Kidney (tissue), 14 donors: ENCODE measurements around the gene DIS3L2. TPM values are rescaled to one million over a fixed set of nuclear protein-coding genes. Genes with fewer than 3 reads are reported as not detected.

Source experiments
- DNase-seq, 5 donors: peaks; one replicate each; pipeline ENCODE4 v3.0.0-alpha.2; 2013 to 2020
- FAIRE-seq: peaks from 2 replicates; lab custom pipeline; 2012; peaks lifted over from hg19 to GRCh38; lab: Jason Lieb, UNC
- H3K27ac ChIP-seq, 2 donors: one replicate each; pipeline ENCODE4 v1.7.0; 2013; ENCODE audit warnings: low read depth in 2 of 2, low read length in 2 of 2, inconsistent platforms in 1 of 2
- H3K27me3 ChIP-seq: one replicate; pipeline ENCODE4 v1.7.1; 2013; ENCODE audit warnings: low read length, inconsistent platforms; ENCODE audit not compliant: control insufficient read depth, insufficient read depth
- H3K36me3 ChIP-seq, 3 donors: one replicate each; pipeline versions ENCODE4 v1.7.0 to v1.7.1; 2013; ENCODE audit warnings: low read length in 3 of 3, control low read depth in 1 of 3, inconsistent platforms in 1 of 3; ENCODE audit not compliant: insufficient read depth in 3 of 3, control insufficient read depth in 2 of 3
- H3K4me1 ChIP-seq, 3 donors: one replicate each; pipeline versions ENCODE4 v1.7.0 to v1.7.1; 2013; ENCODE audit warnings: low read length in 3 of 3, inconsistent platforms in 1 of 3, low read depth in 1 of 3; ENCODE audit not compliant: control insufficient read depth in 2 of 3, insufficient read depth in 2 of 3
- H3K4me3 ChIP-seq, 3 donors: one replicate each; pipeline versions ENCODE4 v1.7.0 to v1.8.1; 2013; ENCODE audit warnings: low read length in 3 of 3, control low read depth in 1 of 3, inconsistent platforms in 1 of 3
- H3K9ac ChIP-seq, 3 donors: one replicate each; pipeline versions ENCODE4 v1.7.0 to v1.7.1; 2013; ENCODE audit warnings: low read length in 3 of 3, control low read depth in 1 of 3, inconsistent platforms in 1 of 3
- H3K9me3 ChIP-seq, 3 donors: one replicate each; pipeline versions ENCODE4 v1.7.0 to v1.7.1; 2013; ENCODE audit warnings: low read length in 3 of 3, control low read depth in 1 of 3, inconsistent platforms in 1 of 3; ENCODE audit not compliant: control insufficient read depth in 2 of 3, insufficient read depth in 1 of 3
- intact Hi-C: fragments of 100-400 bp; cut with DNase I; formaldehyde crosslinking; loops from one replicate; pipeline ENCODE4 v1.11.1; 2022
- polyA plus RNA-seq: library from polyadenylated mRNA; stranded (reverse); fragments of 350-450 nt; fragmentation: Illumina TruSeq; extraction: RNeasy Lipid Tissue Mini Kit (QIAGEN cat#74804); gene quantifications from one replicate; pipeline ENCODE4 v1.2.3, GENCODE V29; 2014; ENCODE audit warnings: low read depth, low replicate concordance; ENCODE audit not compliant: insufficient read depth
- total RNA-seq: library from RNA; stranded (reverse); fragmentation: NEBNext Ultra II Directional; extraction: Animal tissue kit (Norgen Biotek cat#: 25700); gene quantifications from one replicate; pipeline ENCODE4 v1.2.1, GENCODE V29; 2021
- TF ChIP-seq, protein P1 (sequence below): IDR thresholded peaks from 3 replicates; pipeline ENCODE4 v1.5.1; 2012; ENCODE audit warnings: mild to moderate bottlenecking, moderate library complexity, borderline replicate concordance; ENCODE audit not compliant: insufficient read depth; ENCODE audit errors: extremely low read depth
- donor health status: control.
- donor health status: control.
- donor health status: control.
- donor health status: control.
- donor health status: control.
- donor health status: DM: yes; HTN: yes; CAD: no.
- donor health status: Normal renal cell carcinoma (clear cell type).

The DIS3L2 gene
- total and polyA plus RNA-seq, 2 donors from 2014 or later, result 12.3 to 47.7 TPM

- no peak for FAIRE-seq
- no peak for DNase-seq
- no peak overlapping the region for H3K9ac ChIP-seq
- H3K27me3 ChIP-seq, result no peaks in the 10 kb centered on the region
- H3K9me3 ChIP-seq, result no peaks in the 10 kb centered on the region
- no peak overlapping the region for H3K4me3 ChIP-seq
- intact Hi-C loops, result no loop called here
- no peak overlapping the region for H3K27ac ChIP-seq
- TF ChIP-seq, protein P1, sequence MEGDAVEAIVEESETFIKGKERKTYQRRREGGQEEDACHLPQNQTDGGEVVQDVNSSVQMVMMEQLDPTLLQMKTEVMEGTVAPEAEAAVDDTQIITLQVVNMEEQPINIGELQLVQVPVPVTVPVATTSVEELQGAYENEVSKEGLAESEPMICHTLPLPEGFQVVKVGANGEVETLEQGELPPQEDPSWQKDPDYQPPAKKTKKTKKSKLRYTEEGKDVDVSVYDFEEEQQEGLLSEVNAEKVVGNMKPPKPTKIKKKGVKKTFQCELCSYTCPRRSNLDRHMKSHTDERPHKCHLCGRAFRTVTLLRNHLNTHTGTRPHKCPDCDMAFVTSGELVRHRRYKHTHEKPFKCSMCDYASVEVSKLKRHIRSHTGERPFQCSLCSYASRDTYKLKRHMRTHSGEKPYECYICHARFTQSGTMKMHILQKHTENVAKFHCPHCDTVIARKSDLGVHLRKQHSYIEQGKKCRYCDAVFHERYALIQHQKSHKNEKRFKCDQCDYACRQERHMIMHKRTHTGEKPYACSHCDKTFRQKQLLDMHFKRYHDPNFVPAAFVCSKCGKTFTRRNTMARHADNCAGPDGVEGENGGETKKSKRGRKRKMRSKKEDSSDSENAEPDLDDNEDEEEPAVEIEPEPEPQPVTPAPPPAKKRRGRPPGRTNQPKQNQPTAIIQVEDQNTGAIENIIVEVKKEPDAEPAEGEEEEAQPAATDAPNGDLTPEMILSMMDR, result no peak
- H3K4me1 ChIP-seq, result no peaks in the 10 kb centered on the region
- H3K36me3 ChIP-seq, result peaks cover 0 to 2% (median 0%) of the 10 kb centered on the region in 3 donors
These were observed 76.9 kb downstream of the DIS3L2 start for GRCh38 chr2:232038251-232038880.

GRCh38 chr2:232038881-232039485 is 77.5 kb downstream of the DIS3L2 start:
- no peak for FAIRE-seq
- intact Hi-C loops, result no loop called here

GRCh38 chr2:232042911-232043574 is 81.5 kb downstream of the DIS3L2 start:
- DNase-seq, result no peak
- FAIRE-seq, result no peak
- TF ChIP-seq, protein P1, result no peak
- Histone ChIP-seq H3K27me3 (no peaks in the 10 kb centered on the region), H3K4me1 (no peaks in the 10 kb centered on the region), H3K9me3 (no peaks in the 10 kb centered on the region), H3K27ac (no peak overlapping the region), H3K36me3 (peaks cover 0 to 2% (median 0%) of the 10 kb centered on the region in 3 donors), H3K9ac (no peak overlapping the region), H3K4me3 (no peak overlapping the region)
- intact Hi-C loops, result no loop called here

More at GRCh38 chr2:232038881-232039485, 77.5 kb downstream of the DIS3L2 start:
- Histone ChIP-seq H3K27me3 (no peaks in the 10 kb centered on the region), H3K36me3 (peaks cover 0 to 2% (median 0%) of the 10 kb centered on the region in 3 donors), H3K4me1 (no peaks in the 10 kb centered on the region), H3K4me3 (no peak overlapping the region), H3K27ac (no peak overlapping the region), H3K9me3 (no peaks in the 10 kb centered on the region), H3K9ac (no peak overlapping the region)
- TF ChIP-seq, protein P1, result no peak
- no peak for DNase-seq
